Raji (cell line): ENCODE results near the gene GADD45G.

Experiments used
- POLR2A ChIP-seq: IDR thresholded peaks from 2 replicates; pipeline ENCODE4 v1.6.1; 2011; ENCODE audit warnings: low read depth, low read length, control low read depth; ENCODE audit not compliant: insufficient read depth

The GADD45G gene

GRCh38 chr9:89641980-89642379 lies 37.2 kb downstream of the GADD45G start:
- no peak for TF ChIP-seq POLR2A

DNA sequence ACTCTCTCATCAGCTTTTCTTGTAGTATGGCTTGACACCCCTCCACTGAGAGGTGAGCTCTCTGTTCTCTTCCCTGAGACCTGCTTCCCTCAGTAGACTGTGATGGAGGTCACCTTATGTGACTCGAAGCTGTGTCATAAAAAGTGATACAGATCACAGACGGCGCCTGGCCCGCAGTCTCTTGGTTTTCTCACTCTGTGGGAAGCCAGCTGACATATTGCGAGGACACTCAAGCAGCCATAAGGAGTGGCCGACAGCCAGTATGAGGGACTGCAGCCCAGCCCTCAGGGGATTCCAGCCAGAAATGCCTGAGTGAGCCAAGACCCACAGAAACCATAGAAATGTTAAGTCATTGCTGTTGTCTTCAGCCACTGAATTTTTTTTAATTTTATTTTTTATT lies 38.0 kb downstream of the GADD45G start:
- no peak for TF ChIP-seq POLR2A

- TF ChIP-seq POLR2A = no peak
These were observed 41.6 kb downstream of the GADD45G start for GRCh38 chr9:89646189-89646939.

GRCh38 chr9:89647366-89648128 lies 42.7 kb downstream of the GADD45G start:
- no peak for TF ChIP-seq POLR2A

- TF ChIP-seq POLR2A = no peak
These were observed 43.6 kb downstream of the GADD45G start for GRCh38 chr9:89648247-89649000.

GRCh38 chr9:89649039-89649691 lies 44.4 kb downstream of the GADD45G start:
- no peak for TF ChIP-seq POLR2A

DNA sequence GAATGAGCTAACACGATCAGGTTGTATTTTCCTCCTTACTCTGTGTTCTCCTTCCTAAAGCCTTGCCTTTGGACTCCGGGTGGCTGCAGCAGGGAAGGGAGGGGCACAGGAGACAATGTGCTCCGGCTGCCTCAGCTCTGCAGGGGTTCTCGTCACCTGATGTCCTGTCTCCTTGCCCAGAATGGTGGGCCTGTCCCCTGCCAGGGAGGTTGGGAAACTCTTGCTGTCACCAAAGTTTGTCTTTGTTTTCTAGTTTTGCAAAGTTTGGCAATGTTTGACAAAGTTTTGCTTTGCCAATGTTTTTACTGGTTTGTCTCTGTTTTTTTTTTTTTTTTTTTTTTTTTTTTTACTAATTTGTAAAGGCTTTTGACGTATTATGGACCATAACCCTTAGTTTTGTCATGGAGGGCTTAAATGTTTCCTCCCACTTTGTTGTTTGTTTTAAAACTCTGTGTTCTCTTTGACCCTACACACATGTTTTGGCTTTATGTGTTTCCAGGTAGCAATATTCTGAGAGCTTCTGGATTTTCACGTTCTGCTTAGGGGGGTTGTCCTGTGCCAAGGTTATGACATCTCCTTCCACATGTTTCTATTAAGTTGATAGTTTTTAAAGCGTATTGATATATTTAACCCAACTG lies 49.3 kb downstream of the GADD45G start:
- TF ChIP-seq POLR2A = no peak

- no peak for TF ChIP-seq POLR2A
These were observed 50.5 kb downstream of the GADD45G start for GRCh38 chr9:89655056-89655989.
